HUES48 (cell line): ENCODE data around the gene TMC6.

Source experiments
- H3K27ac ChIP-seq: one replicate; pipeline ENCODE4 v1.7.0; 2013; ENCODE audit warnings: low read depth, low read length, inconsistent platforms
- H3K27me3 ChIP-seq: 2 replicates; pipeline ENCODE4 v1.6.1; 2013; ENCODE audit warnings: mild to moderate bottlenecking, low read length; ENCODE audit not compliant: control insufficient read depth, insufficient read depth
- H3K36me3 ChIP-seq: 2 replicates; pipeline ENCODE4 v1.6.1; 2013; ENCODE audit warnings: low read length; ENCODE audit not compliant: control insufficient read depth, insufficient read depth
- H3K4me1 ChIP-seq: 2 replicates; pipeline ENCODE4 v1.6.1; 2013; ENCODE audit warnings: mild to moderate bottlenecking, low read length; ENCODE audit not compliant: control insufficient read depth, insufficient read depth
- H3K4me3 ChIP-seq: 2 replicates; pipeline ENCODE4 v1.5.1; 2013; ENCODE audit warnings: mild to moderate bottlenecking, low read depth, low read length
- H3K9ac ChIP-seq: 2 replicates; pipeline ENCODE4 v1.6.1; 2013; ENCODE audit warnings: mild to moderate bottlenecking, low read depth, low read length, moderate library complexity
- H3K9me3 ChIP-seq: 2 replicates; pipeline ENCODE4 v1.6.1; 2013; ENCODE audit warnings: low read length; ENCODE audit not compliant: control insufficient read depth, insufficient read depth

Gene TMC6

GRCh38 chr17:78111016-78111726 lies 17.4 kb downstream of the TMC6 start:
- Histone ChIP-seq H3K4me3 (no peak overlapping the region), H3K4me1 (no peaks in the 10 kb centered on the region), H3K9ac (no peak overlapping the region), H3K9me3 (no peaks in the 10 kb centered on the region), H3K36me3 (peaks cover 5% of the 10 kb centered on the region), H3K27me3 (no peaks in the 10 kb centered on the region), H3K27ac (no peak overlapping the region)

- Histone ChIP-seq H3K9ac (no peak overlapping the region), H3K36me3 (peaks cover 5% of the 10 kb centered on the region)
These were observed 18.1 kb downstream of the TMC6 start for GRCh38 chr17:78110363-78111015.

GRCh38 chr17:78109489-78109761 lies 19.1 kb downstream of the TMC6 start:
- Histone ChIP-seq H3K27ac (no peak overlapping the region), H3K36me3 (peaks cover 10% of the 10 kb centered on the region), H3K27me3 (no peaks in the 10 kb centered on the region), H3K9ac (no peak overlapping the region), H3K4me1 (no peaks in the 10 kb centered on the region), H3K4me3 (no peak overlapping the region), H3K9me3 (no peaks in the 10 kb centered on the region)

More at GRCh38 chr17:78110363-78111015, 18.1 kb downstream of the TMC6 start:
- H3K27me3 ChIP-seq: no peaks in the 10 kb centered on the region
- H3K27ac ChIP-seq: no peak overlapping the region
- no peaks in the 10 kb centered on the region for H3K9me3 ChIP-seq
- H3K4me1 ChIP-seq: no peaks in the 10 kb centered on the region
- H3K4me3 ChIP-seq: no peak overlapping the region

- no peak overlapping the region for H3K27ac ChIP-seq
These were observed 19.6 kb downstream of the TMC6 start for GRCh38 chr17:78108726-78109488.

DNA sequence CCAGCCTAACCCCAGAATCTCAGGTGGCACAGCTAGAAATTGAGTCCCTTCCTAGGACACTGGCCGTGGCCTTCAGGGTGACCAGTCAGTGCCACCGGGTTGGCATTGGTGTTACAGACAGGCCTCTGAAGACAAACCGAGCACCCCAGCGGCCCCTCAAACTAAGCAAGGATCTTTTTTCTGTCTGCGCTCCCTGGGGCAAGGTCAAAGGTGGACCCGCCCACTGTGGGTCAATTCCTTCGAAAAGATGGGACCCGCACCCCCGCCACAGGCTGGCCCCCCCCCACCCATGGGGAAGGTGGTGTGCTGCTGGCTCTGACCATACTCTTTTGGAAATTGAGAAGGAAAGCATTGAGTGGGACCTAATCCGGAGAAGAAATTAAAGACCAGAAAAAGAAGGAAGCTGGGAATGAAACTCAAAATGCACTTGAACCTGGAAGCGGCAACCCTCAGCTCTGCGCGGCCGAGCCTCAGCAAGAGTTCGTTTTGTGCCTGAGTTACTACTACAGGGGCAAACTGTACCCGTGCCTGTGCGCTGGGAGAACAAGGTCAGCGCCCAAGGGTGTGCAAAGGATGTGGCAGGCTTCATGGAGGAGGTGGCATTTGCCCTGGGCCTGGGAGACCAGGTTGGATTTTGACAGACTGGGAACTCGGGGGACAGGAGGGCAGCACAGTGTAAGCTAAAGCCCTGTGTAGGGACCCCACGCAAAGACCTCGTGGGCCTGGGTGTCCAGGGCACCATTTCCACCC lies 20.4 kb downstream of the TMC6 start:
- no peaks in the 10 kb centered on the region for H3K9me3 ChIP-seq
- no peak overlapping the region for H3K4me3 ChIP-seq
- no peaks in the 10 kb centered on the region for H3K4me1 ChIP-seq
- H3K9ac ChIP-seq: no peak overlapping the region
- no peaks in the 10 kb centered on the region for H3K27me3 ChIP-seq
- H3K36me3 ChIP-seq: peaks cover 22% of the 10 kb centered on the region
- H3K27ac ChIP-seq: no peak overlapping the region

More at GRCh38 chr17:78108726-78109488, 19.6 kb downstream of the TMC6 start:
- Histone ChIP-seq H3K9ac (no peak overlapping the region), H3K36me3 (peaks cover 14% of the 10 kb centered on the region), H3K27me3 (no peaks in the 10 kb centered on the region), H3K4me3 (no peak overlapping the region), H3K9me3 (no peaks in the 10 kb centered on the region), H3K4me1 (no peaks in the 10 kb centered on the region)

DNA sequence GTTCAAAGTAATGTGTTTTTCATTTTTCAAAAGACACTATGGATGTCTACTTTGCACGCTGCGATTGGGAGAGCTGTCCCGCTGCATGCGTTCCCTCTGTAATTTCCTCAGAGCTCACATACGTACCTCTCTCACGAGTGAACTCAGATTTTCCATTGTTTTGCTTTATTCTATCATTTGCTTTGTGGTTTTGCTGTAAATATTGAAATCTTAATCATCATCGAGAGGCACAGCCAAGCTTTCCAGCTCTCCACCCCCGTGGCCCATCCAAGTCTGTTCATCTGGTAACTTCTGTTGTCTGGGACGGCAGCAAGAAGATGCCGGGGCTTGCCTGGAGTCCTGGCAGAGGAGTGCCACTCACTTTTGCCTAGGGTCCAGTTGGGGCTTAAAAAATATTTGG lies 21.1 kb downstream of the TMC6 start:
- Histone ChIP-seq H3K4me1 (no peaks in the 10 kb centered on the region), H3K27ac (no peak overlapping the region), H3K9ac (no peak overlapping the region), H3K4me3 (no peak overlapping the region), H3K9me3 (no peaks in the 10 kb centered on the region), H3K27me3 (no peaks in the 10 kb centered on the region), H3K36me3 (peaks cover 29% of the 10 kb centered on the region)

GRCh38 chr17:78106211-78106610 lies 22.3 kb downstream of the TMC6 start:
- no peaks in the 10 kb centered on the region for H3K27me3 ChIP-seq
- H3K9ac ChIP-seq: no peak overlapping the region
- no peak overlapping the region for H3K4me3 ChIP-seq
- peaks cover 2% of the 10 kb centered on the region; the same call in 1 of the 2 replicates for H3K9me3 ChIP-seq
- peaks cover 35% of the 10 kb centered on the region for H3K36me3 ChIP-seq
- no peak overlapping the region for H3K27ac ChIP-seq
- H3K4me1 ChIP-seq: no peaks in the 10 kb centered on the region

GRCh38 chr17:78105551-78105950 lies 23.0 kb downstream of the TMC6 start:
- no peaks in the 10 kb centered on the region for H3K27me3 ChIP-seq
- H3K9me3 ChIP-seq: peaks cover 6% of the 10 kb centered on the region; the same call in 1 of the 2 replicates
- H3K4me3 ChIP-seq: no peak overlapping the region
- H3K4me1 ChIP-seq: no peaks in the 10 kb centered on the region
- H3K27ac ChIP-seq: no peak overlapping the region
- peaks cover 35% of the 10 kb centered on the region for H3K36me3 ChIP-seq
- H3K9ac ChIP-seq: no peak overlapping the region

DNA sequence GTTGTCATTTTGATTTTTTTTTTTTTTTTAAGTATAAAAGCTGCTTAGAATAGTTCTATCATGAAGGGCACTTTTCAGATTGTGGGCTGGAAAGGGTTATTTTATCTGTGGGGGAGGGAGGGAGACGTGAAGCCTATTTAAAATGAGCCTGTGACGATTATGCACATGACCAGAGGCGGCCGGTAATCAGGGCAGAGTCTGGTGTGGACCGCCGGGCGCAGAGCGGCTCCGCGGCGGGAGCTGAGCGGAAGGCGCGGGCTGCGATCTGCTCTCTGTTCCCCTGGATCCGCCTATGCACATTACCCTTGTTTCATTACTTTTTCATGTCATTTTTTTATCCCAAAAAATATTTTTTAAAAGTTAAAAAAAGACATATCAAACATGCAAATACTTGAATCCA lies 23.5 kb downstream of the TMC6 start:
- Histone ChIP-seq H3K4me3 (no peak overlapping the region), H3K36me3 (peaks cover 39% of the 10 kb centered on the region), H3K9ac (no peak overlapping the region), H3K9me3 (peaks cover 9% of the 10 kb centered on the region), H3K4me1 (no peaks in the 10 kb centered on the region), H3K27ac (no peak overlapping the region), H3K27me3 (no peaks in the 10 kb centered on the region)

GRCh38 chr17:78104540-78104941 lies 24.0 kb downstream of the TMC6 start:
- Histone ChIP-seq H3K9ac (no peak overlapping the region), H3K36me3 (peaks cover 44% of the 10 kb centered on the region), H3K27me3 (no peaks in the 10 kb centered on the region), H3K4me3 (no peak overlapping the region), H3K4me1 (no peaks in the 10 kb centered on the region), H3K27ac (no peak overlapping the region), H3K9me3 (peaks cover 9% of the 10 kb centered on the region)
